Measurements from ENCODE around the gene TMEM120A.

The TMEM120A gene

GRCh38 chr7:75980430-75981202 lies 13.8 kb downstream of the TMEM120A start:
- DNase-seq = no peak

GRCh38 chr7:75979759-75980429 lies 14.5 kb downstream of the TMEM120A start:
- DNase-seq = no peak

GRCh38 chr7:75977743-75978142 lies 16.7 kb downstream of the TMEM120A start:
- DNase-seq = no peak

- DNase-seq = no peak
Measured at GRCh38 chr7:75971961-75972763, 22.2 kb downstream of the TMEM120A start.

GRCh38 chr7:75971309-75971960 lies 23.0 kb downstream of the TMEM120A start:
- no peak for DNase-seq

- no peak for DNase-seq
Measured at GRCh38 chr7:75969704-75970498, 24.5 kb downstream of the TMEM120A start.

- no peak for DNase-seq
Measured at GRCh38 chr7:75969182-75969581, 25.2 kb downstream of the TMEM120A start.

- no peak for DNase-seq
Measured at GRCh38 chr7:75968561-75969001, 25.8 kb downstream of the TMEM120A start.

GRCh38 chr7:75968012-75968411 lies 26.4 kb downstream of the TMEM120A start:
- DNase-seq = no peak

GRCh38 chr7:75967487-75967997 lies 26.9 kb downstream of the TMEM120A start:
- DNase-seq = no peak

GRCh38 chr7:75967055-75967454 lies 27.3 kb downstream of the TMEM120A start:
- DNase-seq = no peak

- DNase-seq = no peak
Measured at GRCh38 chr7:75966190-75966961, 28.0 kb downstream of the TMEM120A start.

- DNase-seq = no peak
Measured at GRCh38 chr7:75965617-75966016, 28.8 kb downstream of the TMEM120A start.

- no peak for DNase-seq
Measured at GRCh38 chr7:75963381-75963995, 30.9 kb downstream of the TMEM120A start.

- no peak for DNase-seq
Measured at GRCh38 chr7:75962607-75963380, 31.6 kb downstream of the TMEM120A start.

- no peak for DNase-seq
Measured at GRCh38 chr7:75961218-75961617, 33.2 kb downstream of the TMEM120A start.

- no peak for DNase-seq
Measured at GRCh38 chr7:75960372-75960771, 34.0 kb downstream of the TMEM120A start.

GRCh38 chr7:75958802-75959543 lies 35.4 kb downstream of the TMEM120A start:
- DNase-seq = no peak
